ENCODE results near the gene HMGN4. TPM values are rescaled to one million over a fixed set of nuclear protein-coding genes. Genes with fewer than 3 reads are reported as not detected.

The HMGN4 gene
- polyA plus RNA-seq (2013, experiment 1 of 2), result 34.2 TPM
- 32.7 TPM for polyA plus RNA-seq (2013, experiment 2 of 2)

GRCh38 chr6:26537846-26538571, at the start of gene HMGN4:
Gene HMGN4, plus strand, starts transcription at chr6:26538366. Its CDS starts 6,841 bp downstream, at chr6:26545207.
- peak within 1 kb of the TSS; percentile 98 for H3K27ac ChIP-seq (ENCODE audit: low read length, poor library complexity, severe bottlenecking)
- H3K4me3 ChIP-seq (ENCODE audit: insufficient read depth in 1 of 2, low read depth in 1 of 2, low read length in 2 of 2), result peak within 1 kb of the TSS; percentile 65 to 92
- H3K9me3 ChIP-seq (ENCODE audit: control insufficient read depth, low read length), result no peaks in the 10 kb centered on the region
- H3K23ac ChIP-seq (ENCODE audit: low read length in 2 of 2), result no peak within 1 kb of the TSS
- peak within 1 kb of the TSS; percentile 87 for H4K91ac ChIP-seq (ENCODE audit: low read length)
- peak; percentile 95 for DNase-seq
- peak within 1 kb of the TSS; percentile 87 for H4K8ac ChIP-seq (ENCODE audit: low read length)
- WGBS, result under 1% methylated on average over 49 of the region's 49 CpGs
- peak within 1 kb of the TSS; percentile 98 for H3K9ac ChIP-seq (ENCODE audit: low read length)
- peak within 1 kb of the TSS; percentile 61 for H2BK120ac ChIP-seq (ENCODE audit: low read depth, low read length)
- peak within 1 kb of the TSS; percentile 92 for H2BK5ac ChIP-seq (ENCODE audit: low read depth, low read length, poor library complexity, severe bottlenecking)
- peaks cover 2% of the 10 kb centered on the region for H3K79me1 ChIP-seq (replicated peaks; ENCODE audit: low read length, poor library complexity, severe bottlenecking)
- peak within 1 kb of the TSS; percentile 94 for H2AFZ ChIP-seq (ENCODE audit: low read depth, low read length)
- H2AK5ac ChIP-seq (ENCODE audit: low read length, severe bottlenecking), result peak within 1 kb of the TSS; percentile 65
- H2BK15ac ChIP-seq (ENCODE audit: low read depth, poor library complexity, severe bottlenecking), result peak within 1 kb of the TSS; percentile 98
- H3K36me3 ChIP-seq (ENCODE audit: control insufficient read depth in 1 of 2, insufficient read depth in 2 of 2, low read depth in 1 of 2, low read length in 2 of 2), result peaks cover 6 to 20% of the 10 kb centered on the region in 2 experiments
- H3K4me1 ChIP-seq (ENCODE audit: control insufficient read depth, insufficient read depth, low read depth, low read length), result peaks cover 10% of the 10 kb centered on the region
- H3K27me3 ChIP-seq (ENCODE audit: control insufficient read depth in 1 of 2, insufficient read depth in 1 of 2, low read length in 2 of 2), result no peaks in the 10 kb centered on the region
- no peak within 1 kb of the TSS for H2BK12ac ChIP-seq (ENCODE audit: low read length in 2 of 2)
- H3K14ac ChIP-seq (ENCODE audit: low read length in 2 of 2), result no peak within 1 kb of the TSS
- H3K18ac ChIP-seq (ENCODE audit: low read depth in 1 of 2, low read length in 2 of 2), result peak within 1 kb of the TSS; percentile 65 to 96
- peak within 1 kb of the TSS; percentile 86 for H3K4me2 ChIP-seq (ENCODE audit: low read length, poor library complexity, severe bottlenecking)
- peak within 1 kb of the TSS; percentile 83 to 91 for H3K4ac ChIP-seq (ENCODE audit: low read depth in 1 of 2, low read length in 2 of 2)

GRCh38 chr6:26489996-26490964, 47.9 kb upstream of the HMGN4 start:
- Histone ChIP-seq H3K23ac (ENCODE audit: low read length in 2 of 2) (no peak overlapping the region), H4K91ac (ENCODE audit: low read length) (no peak overlapping the region), H4K8ac (ENCODE audit: low read length) (no peak overlapping the region), H3K36me3 (ENCODE audit: control insufficient read depth in 1 of 2, insufficient read depth in 2 of 2, low read depth in 1 of 2, low read length in 2 of 2) (no peaks in the 10 kb centered on the region), H2BK5ac (ENCODE audit: low read depth, low read length, poor library complexity, severe bottlenecking) (no peak overlapping the region), H2AK5ac (ENCODE audit: low read length, severe bottlenecking) (no peak overlapping the region), H3K4me3 (ENCODE audit: insufficient read depth in 1 of 2, low read depth in 1 of 2, low read length in 2 of 2) (no peak overlapping the region), H3K79me1 (replicated peaks; ENCODE audit: low read length, poor library complexity, severe bottlenecking) (no peaks in the 10 kb centered on the region), H3K14ac (ENCODE audit: low read length in 2 of 2) (no peak overlapping the region), H3K4ac (ENCODE audit: low read depth in 1 of 2, low read length in 2 of 2) (no peak overlapping the region), H2BK12ac (ENCODE audit: low read length in 2 of 2) (no peak overlapping the region), H2BK15ac (ENCODE audit: low read depth, poor library complexity, severe bottlenecking) (no peak overlapping the region), H3K9ac (ENCODE audit: low read length) (no peak overlapping the region), H3K9me3 (ENCODE audit: control insufficient read depth, low read length) (peaks cover 7% of the 10 kb centered on the region), H3K4me2 (ENCODE audit: low read length, poor library complexity, severe bottlenecking) (no peak overlapping the region), H2BK120ac (ENCODE audit: low read depth, low read length) (no peak overlapping the region), H3K18ac (ENCODE audit: low read depth in 1 of 2, low read length in 2 of 2) (no peak overlapping the region), H3K27me3 (ENCODE audit: control insufficient read depth in 1 of 2, insufficient read depth in 1 of 2, low read length in 2 of 2) (no peaks in the 10 kb centered on the region), H3K27ac (ENCODE audit: low read length, poor library complexity, severe bottlenecking) (no peak overlapping the region), H2AFZ (ENCODE audit: low read depth, low read length) (no peak overlapping the region), H3K4me1 (ENCODE audit: control insufficient read depth, insufficient read depth, low read depth, low read length) (no peaks in the 10 kb centered on the region)
- DNase-seq, result no peak
- WGBS, result 91% methylated on average over 7 of the region's 8 CpGs

GRCh38 chr6:26491604-26492003, 46.6 kb upstream of the HMGN4 start:
- Histone ChIP-seq H3K14ac (ENCODE audit: low read length in 2 of 2) (no peak overlapping the region), H2AFZ (ENCODE audit: low read depth, low read length) (no peak overlapping the region), H3K36me3 (ENCODE audit: control insufficient read depth in 1 of 2, insufficient read depth in 2 of 2, low read depth in 1 of 2, low read length in 2 of 2) (no peaks in the 10 kb centered on the region), H3K18ac (ENCODE audit: low read depth in 1 of 2, low read length in 2 of 2) (no peak overlapping the region), H3K9ac (ENCODE audit: low read length) (no peak overlapping the region), H3K27ac (ENCODE audit: low read length, poor library complexity, severe bottlenecking) (no peak overlapping the region), H2AK5ac (ENCODE audit: low read length, severe bottlenecking) (no peak overlapping the region), H3K4ac (ENCODE audit: low read depth in 1 of 2, low read length in 2 of 2) (no peak overlapping the region), H2BK15ac (ENCODE audit: low read depth, poor library complexity, severe bottlenecking) (no peak overlapping the region), H4K8ac (ENCODE audit: low read length) (no peak overlapping the region), H3K4me1 (ENCODE audit: control insufficient read depth, insufficient read depth, low read depth, low read length) (no peaks in the 10 kb centered on the region), H3K23ac (ENCODE audit: low read length in 2 of 2) (no peak overlapping the region), H3K4me2 (ENCODE audit: low read length, poor library complexity, severe bottlenecking) (no peak overlapping the region), H3K79me1 (replicated peaks; ENCODE audit: low read length, poor library complexity, severe bottlenecking) (no peaks in the 10 kb centered on the region), H2BK12ac (ENCODE audit: low read length in 2 of 2) (no peak overlapping the region), H2BK120ac (ENCODE audit: low read depth, low read length) (no peak overlapping the region), H3K27me3 (ENCODE audit: control insufficient read depth in 1 of 2, insufficient read depth in 1 of 2, low read length in 2 of 2) (no peaks in the 10 kb centered on the region), H3K9me3 (ENCODE audit: control insufficient read depth, low read length) (peaks cover 7% of the 10 kb centered on the region), H3K4me3 (ENCODE audit: insufficient read depth in 1 of 2, low read depth in 1 of 2, low read length in 2 of 2) (no peak overlapping the region), H4K91ac (ENCODE audit: low read length) (no peak overlapping the region), H2BK5ac (ENCODE audit: low read depth, low read length, poor library complexity, severe bottlenecking) (no peak overlapping the region)
- DNase-seq, result no peak
- WGBS, result 90% methylated on average over 5 of the region's 5 CpGs

GRCh38 chr6:26493258-26493657, 44.9 kb upstream of the HMGN4 start:
- Histone ChIP-seq H2AFZ (ENCODE audit: low read depth, low read length) (no peak overlapping the region), H3K9ac (ENCODE audit: low read length) (no peak overlapping the region), H3K4me3 (ENCODE audit: insufficient read depth in 1 of 2, low read depth in 1 of 2, low read length in 2 of 2) (no peak overlapping the region), H3K4ac (ENCODE audit: low read depth in 1 of 2, low read length in 2 of 2) (no peak overlapping the region), H2BK120ac (ENCODE audit: low read depth, low read length) (no peak overlapping the region), H3K27me3 (ENCODE audit: control insufficient read depth in 1 of 2, insufficient read depth in 1 of 2, low read length in 2 of 2) (no peaks in the 10 kb centered on the region), H4K91ac (ENCODE audit: low read length) (no peak overlapping the region), H2BK15ac (ENCODE audit: low read depth, poor library complexity, severe bottlenecking) (no peak overlapping the region), H3K9me3 (ENCODE audit: control insufficient read depth, low read length) (no peaks in the 10 kb centered on the region), H3K79me1 (replicated peaks; ENCODE audit: low read length, poor library complexity, severe bottlenecking) (no peaks in the 10 kb centered on the region), H3K4me2 (ENCODE audit: low read length, poor library complexity, severe bottlenecking) (no peak overlapping the region), H3K18ac (ENCODE audit: low read depth in 1 of 2, low read length in 2 of 2) (no peak overlapping the region), H3K23ac (ENCODE audit: low read length in 2 of 2) (no peak overlapping the region), H2AK5ac (ENCODE audit: low read length, severe bottlenecking) (no peak overlapping the region), H3K4me1 (ENCODE audit: control insufficient read depth, insufficient read depth, low read depth, low read length) (no peaks in the 10 kb centered on the region), H3K14ac (ENCODE audit: low read length in 2 of 2) (no peak overlapping the region), H3K27ac (ENCODE audit: low read length, poor library complexity, severe bottlenecking) (no peak overlapping the region), H4K8ac (ENCODE audit: low read length) (no peak overlapping the region), H2BK12ac (ENCODE audit: low read length in 2 of 2) (no peak overlapping the region), H3K36me3 (ENCODE audit: control insufficient read depth in 1 of 2, insufficient read depth in 2 of 2, low read depth in 1 of 2, low read length in 2 of 2) (no peaks in the 10 kb centered on the region), H2BK5ac (ENCODE audit: low read depth, low read length, poor library complexity, severe bottlenecking) (no peak overlapping the region)
- DNase-seq, result peak; percentile 46
- 94% methylated on average over 2 of the region's 2 CpGs for WGBS
